NT2/D1 (cell line): ENCODE results near the gene TMBIM6.
"Not testable (repeated sequence)": the region's sequence is repeated elsewhere in the genome, so short reads cannot be mapped to it uniquely, and the experiment has no call there.

Experiments
- YY1 ChIP-seq: IDR thresholded peaks from 2 replicates; pipeline ENCODE4 v1.6.1; 2011; ENCODE audit not compliant: insufficient read length, insufficient read depth
- ZNF274 ChIP-seq: IDR thresholded peaks from 2 replicates; pipeline ENCODE4 v1.6.1; 2011; ENCODE audit warnings: mild to moderate bottlenecking, low read depth, low read length

DNA sequence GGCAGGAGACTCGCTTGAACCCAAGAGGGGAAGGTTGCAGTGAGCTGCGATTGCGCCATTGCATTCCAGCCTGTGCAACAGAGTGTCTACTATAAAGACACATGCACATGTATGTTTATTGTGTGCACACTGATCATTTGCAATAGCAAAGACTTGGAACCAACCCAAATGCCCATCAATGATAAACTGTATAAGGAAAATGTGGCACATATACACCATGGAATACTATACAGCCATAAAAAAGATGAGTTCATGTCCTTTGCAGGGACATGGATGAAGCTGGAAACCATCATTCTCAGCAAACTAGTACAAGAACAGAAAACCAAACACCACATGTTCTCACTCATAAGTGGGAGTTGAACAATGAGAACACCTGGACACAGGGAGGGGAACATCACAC lies 27.4 kb upstream of the TMBIM6 start:
- TF ChIP-seq YY1, ZNF274: not testable (repeated sequence)
